ENCODE measurements around the gene ANKS1B.

The ANKS1B gene

DNA sequence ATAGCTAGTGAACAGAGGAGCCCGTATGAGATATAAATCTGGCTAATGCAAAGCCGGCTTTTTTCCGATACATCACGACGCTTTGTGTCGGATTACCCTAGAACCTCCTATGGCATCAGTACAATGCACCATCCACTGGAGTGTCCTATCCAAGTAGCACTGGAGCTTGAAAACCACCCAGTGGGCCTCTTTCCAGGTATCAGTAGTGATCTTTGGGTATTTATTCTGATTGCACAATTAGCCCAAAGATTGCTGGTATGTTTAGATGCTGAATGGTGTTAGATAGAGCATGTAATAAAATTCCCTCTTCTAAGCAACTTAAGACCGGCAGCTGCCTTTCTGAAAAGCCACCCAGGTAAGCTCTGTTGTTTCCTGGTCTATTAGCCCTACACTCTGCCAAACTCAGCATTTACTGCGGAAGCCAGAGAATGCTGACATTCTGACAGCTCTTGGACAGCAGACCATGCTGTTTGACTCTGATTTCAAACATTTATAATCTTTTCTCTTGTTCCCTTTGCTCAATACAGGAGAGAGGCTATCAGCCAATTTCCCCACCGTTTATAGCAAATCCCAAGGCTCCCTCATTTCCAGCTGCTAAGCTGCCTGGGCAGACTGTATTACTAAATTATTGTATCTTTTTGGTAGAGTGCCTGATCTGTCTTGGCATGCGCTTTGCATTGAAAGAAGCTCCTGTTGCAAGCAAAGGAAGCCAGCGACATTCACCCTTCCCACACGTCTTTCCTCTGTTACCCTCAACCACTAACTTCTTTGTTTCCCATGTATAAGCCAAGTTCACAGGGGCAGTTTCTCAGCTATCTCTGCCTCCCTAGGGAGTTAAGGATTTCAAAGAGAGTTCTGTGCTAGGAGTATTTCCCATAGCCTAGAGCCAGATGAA lies 725.4 kb downstream of the ANKS1B start:
- DNase-seq: peak in 1 of 3 experiments; percentile 30

DNA sequence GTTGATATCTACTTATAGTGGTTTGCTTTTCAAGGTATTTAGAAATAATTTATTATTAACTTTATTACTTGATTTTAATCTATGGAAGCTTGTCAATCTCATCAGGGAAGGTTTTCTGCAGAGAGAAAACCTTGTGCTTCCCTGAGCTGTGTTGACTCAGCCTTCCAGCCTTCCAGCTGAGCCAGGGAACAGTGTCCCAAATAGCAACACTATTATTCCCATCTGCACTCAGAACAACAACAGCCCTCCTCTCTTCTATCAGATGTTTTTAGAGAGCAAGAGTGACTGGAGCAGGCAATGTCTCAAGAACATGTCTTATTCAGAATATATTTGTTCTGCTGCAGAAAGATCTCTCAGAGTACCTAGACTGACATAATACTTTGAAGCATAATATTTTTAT lies 727.1 kb downstream of the ANKS1B start:
- DNase-seq: no peak

DNA sequence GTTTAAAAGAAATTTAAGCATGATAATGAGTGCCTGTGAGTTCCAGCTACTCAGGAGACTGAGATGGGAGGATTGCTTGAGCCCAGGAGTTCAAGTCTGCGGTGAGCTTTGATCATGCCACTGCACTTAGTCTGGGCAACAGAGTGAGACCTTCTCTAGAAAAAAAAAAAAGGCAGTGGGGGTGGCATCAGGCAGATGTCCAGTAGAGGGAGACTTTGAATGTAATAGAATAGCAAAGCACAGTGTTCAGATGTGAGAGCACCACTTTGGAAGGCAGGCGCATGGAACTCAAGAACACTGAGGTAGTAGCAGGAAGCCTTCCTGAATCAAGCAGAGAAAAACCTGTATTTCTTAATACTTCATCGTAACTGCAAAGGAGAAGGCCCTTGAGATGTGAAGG lies 731.7 kb downstream of the ANKS1B start:
- DNase-seq: peak in 2 of 3 experiments; percentile 11 to 43

DNA sequence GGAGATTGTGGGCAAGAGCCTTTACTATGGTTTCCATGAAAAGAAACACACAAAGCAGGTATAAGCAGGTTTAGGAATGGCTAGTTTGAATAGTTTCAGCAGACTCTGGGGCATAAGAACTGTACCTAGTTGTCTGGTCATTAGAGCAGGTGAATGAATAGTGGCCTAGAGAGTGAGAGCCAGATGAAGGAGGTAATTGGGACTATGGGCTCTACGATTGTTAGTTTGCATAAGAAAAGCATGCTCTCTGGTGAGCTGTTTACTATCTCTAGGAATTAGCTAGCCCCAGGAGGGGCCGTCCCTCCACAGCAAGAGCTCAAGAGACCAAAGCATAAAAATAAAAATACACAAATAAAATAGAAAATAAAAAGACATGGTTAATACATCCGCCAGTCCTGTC lies 734.6 kb downstream of the ANKS1B start:
- no peak for DNase-seq

DNA sequence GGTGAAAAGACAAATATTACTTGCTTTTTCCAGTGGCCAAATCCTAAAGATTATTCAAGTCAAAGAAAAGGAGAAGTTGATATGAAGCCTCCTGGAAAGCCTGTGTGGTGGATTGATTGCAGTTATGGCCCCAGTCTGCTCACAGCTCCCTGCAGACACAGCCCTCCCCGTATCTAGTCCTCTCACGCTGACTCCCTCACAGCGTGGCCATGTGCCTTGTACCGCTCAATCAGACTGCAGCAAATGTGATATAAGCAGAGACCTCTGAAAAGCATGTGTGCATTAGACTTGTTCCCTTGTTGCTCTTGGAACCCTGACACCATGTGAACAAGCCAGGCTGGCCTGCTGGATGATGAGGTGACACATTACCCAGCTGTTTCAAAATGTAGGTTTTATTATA lies 735.2 kb downstream of the ANKS1B start:
- no peak for DNase-seq

DNA sequence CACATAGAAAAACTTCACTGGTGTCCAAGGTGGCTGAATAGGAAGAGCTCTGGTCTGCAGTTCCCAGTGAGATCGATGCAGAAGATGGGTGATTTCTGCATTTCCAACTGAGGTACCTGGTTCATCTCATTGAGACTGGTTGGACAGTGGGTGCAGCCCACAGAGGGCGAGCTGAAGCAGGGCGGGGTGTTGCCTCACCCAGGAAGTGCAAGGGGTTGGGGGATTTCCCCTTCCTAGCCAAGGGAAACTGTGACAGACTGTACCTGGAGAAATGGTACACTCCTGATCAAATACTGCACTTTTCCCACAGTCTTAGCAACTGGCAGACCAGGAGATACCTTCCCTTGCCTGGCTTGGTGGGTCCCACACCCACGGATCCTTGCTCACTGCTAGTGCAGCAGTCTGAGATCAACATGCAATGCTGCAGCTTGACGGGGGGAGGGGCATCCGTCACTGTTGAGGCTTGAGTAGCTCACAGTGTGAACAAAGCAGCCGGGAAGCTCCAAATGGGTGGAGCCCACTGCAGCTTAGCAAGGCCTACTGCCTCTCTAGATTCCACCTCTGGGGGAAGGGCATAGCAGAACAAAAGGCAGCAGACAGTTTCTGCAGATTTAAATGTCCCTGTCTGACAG lies 746.7 kb downstream of the ANKS1B start:
- DNase-seq: peak; percentile 63 to 83 (median 72)

DNA sequence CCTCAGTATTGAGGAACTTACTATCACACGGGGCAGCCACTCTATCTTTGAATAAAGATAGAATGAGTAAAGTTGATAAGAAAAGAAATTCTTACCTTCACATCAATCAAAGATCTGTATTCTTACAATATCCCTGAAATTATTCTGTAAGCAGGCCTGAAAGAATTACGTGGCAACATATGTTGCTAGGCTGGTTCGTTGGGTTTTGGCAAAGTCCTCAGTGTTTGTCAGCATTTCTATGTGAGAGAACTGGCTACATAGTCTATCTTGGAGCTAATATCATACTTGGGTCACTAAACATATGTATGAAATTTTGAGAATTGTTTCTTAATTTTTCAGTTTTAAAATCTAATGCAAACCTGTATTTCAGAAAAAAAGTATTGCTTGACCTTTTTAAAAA lies 749.4 kb downstream of the ANKS1B start:
- no peak for DNase-seq

DNA sequence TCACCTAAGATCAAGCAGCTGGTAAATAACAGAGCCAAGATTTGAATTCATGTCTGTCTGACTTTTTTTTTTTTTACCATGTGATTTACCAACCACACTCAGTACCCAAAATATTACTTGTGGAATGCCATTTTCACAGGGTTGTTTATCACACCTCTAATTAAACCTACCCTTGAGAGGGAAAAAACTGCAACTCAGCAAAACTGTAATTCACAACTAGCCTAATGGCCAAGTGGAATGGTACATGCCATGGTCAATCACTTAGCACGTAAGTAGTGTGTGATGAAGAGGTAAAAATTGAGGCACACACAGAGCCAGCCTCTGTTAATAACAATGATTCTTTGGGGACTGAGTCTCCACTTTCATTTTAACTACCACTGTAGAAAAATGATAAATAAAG lies 750.0 kb downstream of the ANKS1B start:
- DNase-seq: no peak

DNA sequence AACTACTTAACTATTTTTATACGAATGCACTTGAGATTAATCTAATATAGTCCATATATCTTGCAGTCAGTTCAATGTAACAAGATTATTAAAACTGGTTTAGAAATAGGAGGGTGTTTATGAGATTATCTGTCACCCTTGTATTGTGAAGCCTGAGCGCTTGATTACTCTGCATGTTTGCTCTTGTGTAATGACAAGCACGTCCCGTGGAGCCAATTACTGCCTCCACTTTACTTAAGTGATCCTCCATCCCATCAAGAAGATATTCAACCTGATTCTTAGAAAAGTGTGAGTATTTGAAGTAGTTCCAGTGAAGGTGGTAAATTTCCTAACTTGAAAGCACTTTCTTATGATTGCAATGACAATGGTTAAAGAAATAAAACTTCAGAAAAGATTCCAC lies 752.4 kb downstream of the ANKS1B start:
- DNase-seq: peak; percentile 66 to 96 (median 72)

DNA sequence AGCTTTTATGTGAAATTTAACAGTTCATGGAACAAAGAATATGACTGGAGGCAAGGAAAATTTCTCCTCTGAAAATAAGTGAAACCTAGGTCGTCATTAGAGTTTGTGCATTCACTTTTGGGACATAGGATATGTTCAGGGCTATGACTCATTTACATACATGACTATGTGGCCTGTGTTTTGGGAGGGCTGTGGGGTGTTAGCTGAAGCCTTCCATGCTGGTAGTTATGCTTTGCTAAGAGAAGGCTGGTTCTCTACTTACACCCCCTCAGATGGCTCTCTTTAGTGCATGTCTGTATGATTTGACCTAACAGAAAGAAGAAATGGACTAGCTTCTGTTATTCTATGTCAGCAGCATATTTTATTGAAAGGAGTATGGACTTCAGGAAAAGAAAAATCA lies 753.7 kb downstream of the ANKS1B start:
- DNase-seq: no peak

DNA sequence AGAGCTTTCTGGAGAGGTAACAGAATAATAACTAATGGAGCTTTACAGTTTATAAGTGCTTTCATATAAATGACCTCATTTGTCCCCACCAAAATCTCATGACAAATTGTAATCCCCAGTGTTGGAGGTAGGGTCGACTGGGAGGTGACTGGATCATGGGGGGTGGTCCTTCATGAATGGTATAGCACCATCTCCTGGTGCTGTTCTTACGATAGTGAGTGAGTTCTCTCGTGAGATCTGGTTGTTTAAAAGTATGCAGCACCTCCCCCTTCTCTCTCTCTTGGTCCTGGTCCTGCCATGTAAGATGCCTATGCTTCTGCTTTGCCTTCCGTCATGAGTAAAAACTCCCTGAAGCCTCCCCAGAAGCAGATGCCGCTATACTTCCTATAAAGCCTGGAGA lies 760.5 kb downstream of the ANKS1B start:
- no peak for DNase-seq

DNA sequence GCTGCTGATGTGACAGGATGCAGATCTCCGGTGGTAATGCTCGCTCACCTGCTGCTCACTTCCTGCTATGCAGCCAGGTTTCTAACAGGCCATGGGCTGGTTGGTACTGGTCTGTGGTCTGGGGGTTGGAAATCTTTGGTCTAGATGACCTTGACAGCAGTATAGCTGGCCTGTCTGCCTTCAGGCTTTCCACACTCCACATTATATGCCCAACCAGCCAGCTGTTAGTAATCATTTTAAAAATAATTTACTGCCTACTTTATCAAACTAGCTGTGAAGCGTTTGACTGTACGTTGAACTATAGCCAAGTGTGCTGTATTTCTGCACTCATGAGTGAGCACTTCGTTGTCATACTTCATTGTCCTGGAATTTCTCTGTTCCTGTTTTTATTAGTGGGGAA lies 761.2 kb downstream of the ANKS1B start:
- peak in 1 of 3 experiments; percentile 12 for DNase-seq

DNA sequence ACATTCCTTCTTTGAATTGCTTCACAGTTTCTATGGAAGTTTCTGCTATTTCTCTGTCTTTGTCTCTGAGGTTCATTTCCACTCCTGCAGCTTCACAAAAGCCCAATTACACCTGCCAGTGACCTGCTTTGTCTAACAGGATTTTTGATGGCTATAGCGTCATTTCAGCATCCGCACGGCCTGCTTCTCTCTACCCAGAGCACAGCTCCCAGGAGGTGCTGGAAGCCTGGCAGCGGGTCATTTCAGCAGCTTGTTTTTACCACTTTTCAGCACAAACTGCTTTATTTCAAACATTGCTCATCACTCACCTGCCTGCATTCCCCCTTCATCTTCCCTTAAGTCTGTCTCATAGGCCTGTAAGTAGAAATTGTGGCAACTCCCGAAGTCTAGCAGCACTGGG lies 771.7 kb downstream of the ANKS1B start:
- DNase-seq: no peak

DNA sequence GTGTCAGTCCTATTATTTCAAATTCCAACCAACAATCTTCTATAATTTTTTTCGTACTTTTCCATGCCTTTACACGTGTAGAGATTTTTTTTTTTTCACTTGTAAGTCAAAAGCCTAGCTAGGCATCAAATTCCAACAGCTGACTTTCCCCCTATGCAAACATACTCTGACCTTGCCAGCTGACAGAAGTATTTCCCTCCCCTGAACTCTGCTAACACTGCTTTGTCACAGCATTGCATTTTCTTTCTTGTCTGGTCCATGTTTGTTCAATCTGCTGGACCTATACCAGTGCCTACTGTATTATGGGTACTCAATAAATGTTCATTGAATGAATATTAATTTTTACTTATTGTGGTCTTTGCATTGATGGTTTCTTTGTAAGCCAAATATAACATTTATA lies 772.5 kb downstream of the ANKS1B start:
- no peak for DNase-seq

DNA sequence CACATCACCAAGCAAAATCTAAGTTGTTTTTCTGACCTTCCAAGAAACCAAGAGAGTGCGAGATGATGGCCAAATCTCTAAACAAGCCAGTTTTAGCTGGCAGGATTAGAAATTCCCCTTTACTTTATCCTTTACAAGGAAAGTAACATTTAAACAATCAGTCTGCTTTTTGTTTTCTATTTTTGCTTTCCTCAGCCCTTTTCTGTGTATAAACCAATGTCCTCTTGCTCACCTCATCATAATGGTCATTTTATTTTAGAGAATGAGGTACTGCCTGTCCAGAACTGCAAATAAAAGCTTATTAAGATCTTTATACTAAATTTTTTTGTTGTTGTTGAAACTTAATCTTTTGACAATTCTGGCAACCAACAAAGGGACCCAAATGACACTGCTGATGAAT lies 779.6 kb downstream of the ANKS1B start:
- no peak for DNase-seq

DNA sequence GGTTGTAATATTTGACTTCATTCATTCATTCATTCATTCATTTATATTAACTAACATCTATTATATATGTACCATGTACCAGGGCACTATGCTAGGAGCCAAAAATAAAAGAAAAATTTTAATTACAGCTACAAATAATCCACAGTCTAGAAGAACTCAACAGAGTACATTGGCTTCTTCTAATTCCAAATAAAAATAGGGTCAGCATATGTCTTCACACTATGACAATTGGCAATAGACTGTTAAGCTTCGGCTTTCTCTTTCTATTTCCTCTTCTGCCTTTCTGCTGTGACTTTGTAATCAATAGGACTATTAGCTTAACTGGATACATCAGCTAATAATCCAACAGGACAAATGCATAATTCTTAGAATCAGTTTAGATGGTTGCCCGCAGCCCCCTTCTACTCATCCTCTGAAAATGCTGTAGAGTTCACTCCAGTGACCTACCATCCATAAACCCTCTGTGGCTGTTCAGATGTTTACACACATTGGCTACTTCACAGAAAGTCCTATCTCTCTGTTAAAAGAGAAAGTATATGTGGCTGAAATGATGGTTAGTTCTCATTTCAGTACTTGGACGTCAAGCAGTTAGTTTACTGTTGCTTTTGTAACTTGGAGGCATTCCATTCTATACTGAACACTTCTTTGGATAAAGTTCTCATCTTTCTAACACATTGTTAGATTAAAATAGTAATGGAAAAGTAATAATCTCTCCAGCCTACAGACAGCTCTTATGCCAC lies 782.7 kb downstream of the ANKS1B start:
- DNase-seq: no peak

DNA sequence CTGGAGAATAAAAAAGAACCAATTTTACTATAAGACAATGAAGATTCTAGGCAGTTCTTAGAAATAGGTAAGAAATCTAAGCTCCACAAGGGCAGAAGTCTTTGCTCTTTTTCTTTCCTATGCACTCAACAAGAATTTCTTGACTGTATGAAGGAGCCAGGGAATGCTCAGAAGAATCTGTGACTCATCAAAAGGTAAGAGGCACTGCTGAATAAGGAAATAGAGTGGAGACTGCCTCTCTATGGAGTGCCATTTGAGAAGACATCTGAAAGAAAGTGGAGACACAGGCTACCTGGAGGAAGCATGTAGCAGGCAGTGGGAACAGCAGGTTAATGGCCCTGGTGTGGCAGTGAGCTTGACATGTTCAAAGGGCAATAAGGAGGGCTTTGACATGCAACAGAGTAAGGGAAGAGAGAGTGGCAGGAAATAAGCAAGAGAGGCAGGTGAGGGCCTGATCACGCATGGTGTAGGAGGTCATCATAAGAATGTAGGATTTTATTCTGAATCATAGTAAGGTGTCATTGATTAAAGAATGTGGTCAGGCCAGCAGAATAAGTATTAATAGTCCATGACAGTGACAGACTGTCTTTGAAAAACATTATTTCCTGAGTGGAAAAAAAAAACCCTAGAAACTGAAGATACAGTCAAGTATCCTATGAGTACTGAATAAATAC lies 783.9 kb downstream of the ANKS1B start:
- no peak for DNase-seq

DNA sequence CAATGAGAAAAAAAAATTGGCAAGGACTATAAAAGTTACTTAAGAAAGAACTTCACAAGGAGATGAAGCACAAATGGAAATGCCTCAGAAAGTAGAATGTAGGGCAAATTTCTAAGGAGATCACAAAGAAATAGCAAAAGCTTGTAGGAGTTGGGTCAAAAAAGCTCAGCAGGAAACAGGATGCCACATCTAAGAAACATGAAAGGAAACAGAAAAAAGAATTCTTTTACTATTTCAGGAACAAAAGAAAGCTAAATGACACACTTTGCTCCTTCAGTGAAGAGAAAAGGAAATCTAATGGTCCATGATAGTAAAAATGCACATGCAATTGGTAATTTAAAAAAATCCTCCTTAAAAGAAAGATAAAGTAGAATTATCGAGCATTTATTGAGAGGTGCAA lies 789.3 kb downstream of the ANKS1B start:
- DNase-seq: no peak

DNA sequence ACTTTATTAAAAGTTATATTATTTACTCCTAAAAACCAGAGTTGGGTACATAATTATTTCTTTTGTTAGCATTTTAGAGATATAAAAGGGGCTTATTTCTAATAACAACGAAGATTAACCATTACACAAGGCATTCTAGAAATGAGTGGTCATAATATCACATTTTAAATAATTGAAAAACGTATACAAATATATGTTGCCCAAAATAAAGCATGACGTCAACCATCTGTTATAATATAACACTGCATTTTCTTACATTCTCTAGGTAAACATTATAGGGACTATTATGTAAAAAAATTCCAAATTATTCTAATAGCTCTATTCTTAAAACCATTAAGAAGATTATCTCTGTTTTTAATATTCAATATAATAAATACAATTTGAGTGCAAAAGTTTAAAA lies 792.2 kb downstream of the ANKS1B start:
- DNase-seq: no peak

DNA sequence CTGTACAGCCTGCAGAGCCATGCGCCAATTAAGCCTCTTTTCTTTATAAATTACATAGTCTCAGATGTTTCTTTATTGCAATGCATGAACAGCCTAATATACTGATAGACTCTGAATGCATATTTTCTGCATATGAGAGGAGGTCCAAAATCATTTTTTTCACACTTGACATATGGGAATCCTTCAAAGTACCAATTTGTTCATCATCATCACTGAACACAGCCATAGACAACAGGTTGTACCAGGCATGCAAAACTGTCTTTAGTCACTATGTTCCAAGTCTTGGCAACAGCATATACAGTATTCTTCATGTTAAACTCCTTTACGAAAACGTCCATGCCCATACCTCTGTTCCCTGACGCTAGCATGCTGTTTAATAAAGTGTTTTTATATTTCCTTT lies 807.9 kb downstream of the ANKS1B start:
- no peak for DNase-seq

DNA sequence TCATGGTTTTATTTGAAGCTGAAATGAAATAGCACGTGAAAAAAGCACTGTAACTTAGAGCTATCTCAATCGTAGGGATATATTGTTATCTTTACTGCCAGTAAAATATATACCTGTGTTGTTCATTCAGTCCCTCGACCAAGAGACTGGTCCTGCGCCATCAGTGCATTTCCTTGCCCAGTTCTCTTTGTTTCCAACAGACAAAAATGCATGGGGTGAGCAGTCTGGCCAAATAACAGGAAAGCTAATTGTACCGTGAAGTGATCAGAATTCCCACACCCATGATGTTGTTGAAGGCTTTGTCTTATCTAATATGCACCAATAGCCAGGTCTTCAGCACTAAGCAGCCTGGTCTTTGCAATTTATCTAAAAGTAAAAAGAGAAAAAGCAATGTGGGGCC lies 814.3 kb downstream of the ANKS1B start:
- DNase-seq: no peak

DNA sequence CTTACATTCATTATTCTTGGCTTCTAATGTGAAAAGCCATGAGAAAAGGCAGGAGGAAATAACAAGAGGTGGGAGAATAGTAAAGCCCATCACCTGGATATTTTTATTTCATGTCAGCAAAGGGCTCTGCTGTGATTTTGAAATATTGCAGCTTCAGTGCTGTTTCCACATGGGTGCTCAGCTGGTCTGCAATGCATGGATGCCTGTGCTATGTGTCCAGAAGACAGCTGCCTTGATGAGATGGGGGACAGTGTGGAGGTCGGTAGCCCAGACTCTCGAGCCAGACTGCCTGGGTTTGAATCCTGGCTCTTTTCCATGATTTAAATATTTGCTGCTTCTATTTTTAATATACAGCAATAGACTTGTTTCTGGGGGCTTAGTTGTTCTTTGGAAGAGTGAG lies 814.7 kb downstream of the ANKS1B start:
- no peak for DNase-seq

DNA sequence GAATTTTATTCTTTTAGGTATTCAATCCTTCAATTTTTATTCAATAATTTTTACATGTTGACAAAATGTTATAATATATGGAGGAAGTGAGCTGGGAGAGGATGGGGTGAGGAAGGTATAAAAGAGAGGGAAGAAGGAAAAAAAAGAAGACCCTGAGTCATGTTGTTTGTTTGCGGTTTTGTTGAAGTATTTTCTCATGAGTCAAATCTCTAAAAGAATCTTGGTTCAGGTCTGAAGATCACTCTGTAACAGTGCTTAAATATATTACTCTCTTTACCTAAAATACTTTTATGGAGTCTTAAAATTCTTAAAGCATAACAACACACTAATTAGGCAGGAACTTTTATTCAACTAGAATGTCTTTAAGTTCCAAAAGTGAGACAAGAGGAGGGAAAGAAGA lies 826.8 kb downstream of the ANKS1B start:
- no peak for DNase-seq
